Activated naive CD8-positive, alpha-beta T cell treated with anti-CD3 and anti-CD28 coated beads, Interleukin-2, amount 50 U/mL, for 24 hours (primary cell): ENCODE results near the gene RIMBP3B.
A peak's percentile ranks its signal among the peaks of the same experiment; 100 is the strongest.
"Not testable (repeated sequence)": the region's sequence is repeated elsewhere in the genome, so short reads cannot be mapped to it uniquely, and the experiment has no call there.

Source experiments
- ATAC-seq: fragments of 150-1000 bp; cut with Tn5 transposase; one replicate; pipeline ENCODE4 v1.10.0; 2021
- DNase-seq: peaks from one replicate; pipeline ENCODE4 v3.0.0; 2021
- H3K27ac Mint-ChIP-seq: one replicate; pipeline ENCODE4 v1.8.0; 2021; ENCODE audit warnings: mild to moderate bottlenecking, mixed read lengths
- H3K27me3 Mint-ChIP-seq: one replicate; pipeline ENCODE4 v1.8.0; 2021; ENCODE audit warnings: mixed read lengths
- H3K36me3 Mint-ChIP-seq: one replicate; pipeline ENCODE4 v1.8.0; 2021; ENCODE audit warnings: low read depth, mixed read lengths
- H3K4me1 Mint-ChIP-seq: one replicate; pipeline ENCODE4 v1.8.0; 2021; ENCODE audit warnings: mixed read lengths
- H3K4me3 Mint-ChIP-seq: one replicate; pipeline ENCODE4 v1.8.0; 2021; ENCODE audit warnings: mild to moderate bottlenecking, moderate library complexity, mixed read lengths
- H3K9me3 Mint-ChIP-seq: one replicate; pipeline ENCODE4 v1.8.0; 2021; ENCODE audit warnings: mixed read lengths

RIMBP3B gene

GRCh38 chr22:21394613-21395012 lies 11.1 kb downstream of the RIMBP3B start:
- H3K9me3 Mint-ChIP-seq, H3K36me3 Mint-ChIP-seq, H3K4me1 Mint-ChIP-seq, H3K4me3 Mint-ChIP-seq, H3K27ac Mint-ChIP-seq, ATAC-seq, H3K27me3 Mint-ChIP-seq, DNase-seq: not testable (repeated sequence)

DNA sequence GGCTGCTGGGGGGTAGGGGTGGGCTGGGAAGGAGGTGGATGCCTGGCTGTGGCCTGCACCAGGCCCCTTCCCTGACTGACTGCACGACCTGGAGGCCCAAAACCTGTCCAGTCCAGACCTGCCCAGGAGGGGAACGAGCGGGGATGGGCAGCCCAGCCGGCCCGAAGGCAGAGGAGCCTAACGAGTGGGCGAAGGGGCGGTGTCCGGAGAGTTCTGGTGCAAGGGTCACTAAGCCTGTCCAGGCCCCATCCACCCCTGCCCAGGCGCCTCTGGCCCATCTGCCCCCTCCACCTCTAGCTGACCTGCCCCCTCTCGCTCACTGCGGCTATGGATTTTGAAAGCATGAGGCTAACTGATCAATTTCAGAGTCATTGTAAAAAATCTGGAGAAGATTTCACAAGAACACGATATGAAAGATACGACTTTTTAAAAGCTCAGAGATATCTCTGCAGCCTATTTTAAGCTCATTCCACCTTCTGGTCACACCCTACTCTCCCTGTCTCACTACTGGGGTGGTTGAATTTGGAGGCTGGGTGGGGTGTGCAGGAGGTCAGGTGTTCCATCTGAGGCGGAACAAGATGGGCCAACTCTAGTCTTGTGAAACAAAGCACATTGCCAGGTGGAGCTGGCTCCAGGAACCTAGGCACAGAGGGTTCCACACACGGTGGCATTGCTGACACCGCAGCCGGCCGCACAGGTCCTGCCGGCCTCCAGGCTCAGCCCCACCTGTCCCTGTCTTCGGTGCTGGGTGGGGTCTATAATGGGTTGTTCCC lies 17.8 kb downstream of the RIMBP3B start:
- not testable (repeated sequence) for H3K27me3 Mint-ChIP-seq, H3K9me3 Mint-ChIP-seq, H3K4me3 Mint-ChIP-seq, ATAC-seq, DNase-seq, H3K27ac Mint-ChIP-seq, H3K36me3 Mint-ChIP-seq, H3K4me1 Mint-ChIP-seq

DNA sequence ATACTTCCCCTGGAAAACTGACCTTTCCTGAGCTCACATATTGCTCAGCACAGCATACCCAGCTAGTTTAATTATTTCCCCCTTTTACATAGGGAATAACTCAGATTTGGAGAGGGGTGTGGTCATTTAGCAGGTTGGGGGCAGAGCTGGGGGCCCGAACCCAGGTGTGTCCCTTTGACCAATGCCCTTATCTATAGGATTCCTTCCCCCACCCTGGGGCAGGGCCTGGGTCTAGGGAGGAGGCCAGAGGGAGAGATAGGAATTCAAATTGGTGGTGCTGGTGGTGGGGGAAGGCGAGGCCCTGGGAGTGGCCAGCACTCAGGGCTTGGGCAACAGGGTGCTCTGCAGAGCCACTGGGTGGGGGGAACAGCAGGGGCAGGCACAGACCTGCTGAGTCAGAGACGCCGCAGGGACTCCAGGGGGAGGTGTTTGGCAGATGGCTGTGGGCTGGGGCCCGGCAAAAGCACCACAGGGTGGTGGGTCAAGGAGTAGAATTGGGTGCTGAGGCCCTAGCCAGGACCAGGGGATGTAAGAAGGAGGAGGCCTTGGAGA lies 19.3 kb downstream of the RIMBP3B start:
- H3K27ac Mint-ChIP-seq, H3K4me3 Mint-ChIP-seq, H3K4me1 Mint-ChIP-seq, H3K36me3 Mint-ChIP-seq, H3K9me3 Mint-ChIP-seq, ATAC-seq, DNase-seq, H3K27me3 Mint-ChIP-seq: not testable (repeated sequence)

- not testable (repeated sequence) for H3K27me3 Mint-ChIP-seq, ATAC-seq, H3K4me1 Mint-ChIP-seq, H3K4me3 Mint-ChIP-seq, H3K9me3 Mint-ChIP-seq, DNase-seq, H3K27ac Mint-ChIP-seq, H3K36me3 Mint-ChIP-seq
These were observed 23.6 kb downstream of the RIMBP3B start for GRCh38 chr22:21407139-21407538.

DNA sequence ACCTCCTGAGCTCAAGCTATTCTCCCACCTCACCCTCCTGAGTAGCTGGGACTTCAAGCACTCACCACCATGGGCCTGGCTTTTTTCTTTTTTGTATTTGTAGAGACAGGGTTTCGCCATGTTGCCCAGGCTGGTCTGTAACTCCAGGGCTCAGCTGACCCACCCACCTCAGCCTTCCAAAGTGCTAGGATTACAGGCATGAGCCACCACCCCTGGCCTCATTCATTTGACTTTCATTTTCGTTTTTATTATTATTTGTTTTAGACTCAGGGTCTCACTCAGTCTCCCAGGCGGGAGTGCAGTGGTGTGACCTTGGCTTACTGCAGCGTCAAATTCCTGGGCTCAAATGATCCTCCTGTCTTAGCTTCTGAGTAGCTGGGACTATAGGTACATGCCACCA lies 24.2 kb downstream of the RIMBP3B start:
- not testable (repeated sequence) for H3K4me3 Mint-ChIP-seq, H3K9me3 Mint-ChIP-seq, ATAC-seq, H3K27me3 Mint-ChIP-seq, H3K36me3 Mint-ChIP-seq, DNase-seq, H3K27ac Mint-ChIP-seq, H3K4me1 Mint-ChIP-seq

DNA sequence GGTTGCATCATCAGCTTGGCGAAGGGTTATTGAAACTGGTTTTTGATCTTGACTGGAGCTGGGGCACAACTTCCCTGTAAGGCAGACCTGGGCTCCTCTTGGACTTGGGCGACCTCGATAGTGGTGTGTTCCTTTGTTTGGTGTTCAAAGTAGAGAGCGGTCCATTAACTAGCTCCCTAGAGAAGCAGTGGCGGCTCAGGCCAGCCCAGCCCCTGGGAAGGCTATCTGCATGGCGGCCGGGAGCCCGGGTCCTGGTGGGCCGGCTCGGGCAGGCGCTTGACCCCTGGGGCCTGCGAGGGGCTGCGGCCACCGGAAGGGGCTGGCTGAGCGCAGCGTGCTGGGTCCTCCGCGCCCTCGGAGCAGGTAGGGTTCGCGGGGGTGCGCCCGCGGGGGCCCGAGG lies 32.8 kb downstream of the RIMBP3B start:
- not testable (repeated sequence) for ATAC-seq, H3K4me1 Mint-ChIP-seq, H3K4me3 Mint-ChIP-seq, H3K36me3 Mint-ChIP-seq, H3K27ac Mint-ChIP-seq, H3K27me3 Mint-ChIP-seq, H3K9me3 Mint-ChIP-seq, DNase-seq

DNA sequence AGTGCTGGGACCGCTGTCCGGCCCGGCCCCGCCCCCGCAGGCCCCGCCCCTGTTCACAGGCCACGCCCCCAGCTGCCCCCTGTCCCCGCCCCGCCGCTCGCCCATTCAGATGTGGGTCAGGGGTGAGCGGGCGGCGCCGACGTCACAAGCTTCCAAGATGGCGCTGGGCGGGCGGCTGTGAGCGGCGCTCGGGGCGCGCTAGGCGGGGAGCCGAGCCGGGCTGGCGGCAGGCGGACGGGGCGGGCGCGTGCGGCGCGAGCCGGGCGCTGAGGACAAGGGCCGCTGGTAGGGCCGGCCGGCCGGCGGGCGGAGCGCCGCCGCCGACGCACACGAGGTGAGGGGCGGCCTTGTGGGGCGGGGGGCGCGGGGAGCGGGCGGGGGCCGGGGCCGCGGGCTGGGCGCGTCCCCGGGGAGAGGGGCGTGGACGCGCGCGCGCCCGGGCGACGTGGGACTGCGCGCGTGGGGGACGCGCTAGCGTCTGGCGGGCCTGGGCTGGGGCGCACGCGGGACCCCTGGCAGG lies 33.7 kb downstream of the RIMBP3B start, which contains the start of gene HIC2:
TSS of gene HIC2 (plus strand) at position 145 of the 520 bp plus-strand sequence. CDS start 25,461 bp downstream, outside the sequence.
- not testable (repeated sequence) for H3K36me3 Mint-ChIP-seq, H3K4me1 Mint-ChIP-seq, H3K9me3 Mint-ChIP-seq, H3K27ac Mint-ChIP-seq, DNase-seq, H3K27me3 Mint-ChIP-seq
- H3K4me3 Mint-ChIP-seq = peak within 1 kb of the TSS; percentile 24
- peak; percentile 87 for ATAC-seq

- peak; percentile 20 for DNase-seq
- not testable (repeated sequence) for H3K27me3 Mint-ChIP-seq, H3K36me3 Mint-ChIP-seq, H3K9me3 Mint-ChIP-seq, H3K27ac Mint-ChIP-seq, H3K4me1 Mint-ChIP-seq
- peak overlapping the region; percentile 24 for H3K4me3 Mint-ChIP-seq
- peak; percentile 29 for ATAC-seq
These were observed 34.3 kb downstream of the RIMBP3B start for GRCh38 chr22:21417853-21418252.

DNA sequence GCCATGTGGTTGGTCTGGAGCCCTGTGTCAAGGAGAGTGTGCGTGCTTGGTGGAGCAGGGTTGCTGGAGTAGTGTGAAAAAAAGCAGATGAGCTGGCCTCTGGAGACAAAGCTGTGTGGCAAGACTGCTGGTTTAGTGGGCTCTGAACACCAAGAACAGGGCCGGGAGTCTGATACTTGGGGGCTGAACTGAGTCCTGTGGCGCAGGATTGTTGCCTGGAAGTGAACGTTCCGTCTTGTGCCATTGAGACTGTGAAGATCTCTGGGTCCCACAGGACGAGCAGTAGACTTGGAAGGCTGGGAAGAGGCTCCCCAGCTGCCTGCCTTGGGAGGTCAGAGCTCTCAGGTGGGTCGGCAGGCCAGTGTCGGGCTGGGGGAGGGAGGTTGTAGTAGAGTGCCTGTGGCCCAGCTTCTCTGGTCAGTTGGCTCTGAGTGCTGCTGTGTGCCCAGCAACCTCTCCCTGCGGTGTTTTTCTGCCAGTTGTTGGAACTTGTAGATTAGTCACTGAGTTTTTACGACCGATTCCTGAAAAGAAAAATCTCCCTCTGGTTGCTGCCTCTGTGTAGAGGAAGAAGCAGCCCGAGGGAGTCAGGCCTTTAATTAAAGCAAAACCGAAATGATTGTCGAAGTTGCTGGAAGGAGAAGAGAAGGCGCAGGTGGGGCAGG lies 35.6 kb downstream of the RIMBP3B start:
- not testable (repeated sequence) for H3K36me3 Mint-ChIP-seq, H3K27ac Mint-ChIP-seq, H3K4me3 Mint-ChIP-seq, ATAC-seq, H3K4me1 Mint-ChIP-seq, H3K27me3 Mint-ChIP-seq, DNase-seq, H3K9me3 Mint-ChIP-seq

GRCh38 chr22:21420180-21420763 lies 36.7 kb downstream of the RIMBP3B start:
- H3K9me3 Mint-ChIP-seq, H3K4me1 Mint-ChIP-seq, H3K27me3 Mint-ChIP-seq, DNase-seq, H3K27ac Mint-ChIP-seq, H3K4me3 Mint-ChIP-seq, H3K36me3 Mint-ChIP-seq: not testable (repeated sequence)
- peak; percentile 62 for ATAC-seq

GRCh38 chr22:21424084-21424709 lies 40.6 kb downstream of the RIMBP3B start:
- H3K27ac Mint-ChIP-seq, ATAC-seq, H3K9me3 Mint-ChIP-seq, H3K27me3 Mint-ChIP-seq, H3K4me1 Mint-ChIP-seq, H3K36me3 Mint-ChIP-seq, H3K4me3 Mint-ChIP-seq, DNase-seq: not testable (repeated sequence)

- H3K27me3 Mint-ChIP-seq, H3K36me3 Mint-ChIP-seq, H3K4me1 Mint-ChIP-seq, H3K9me3 Mint-ChIP-seq, H3K4me3 Mint-ChIP-seq, H3K27ac Mint-ChIP-seq, DNase-seq: not testable (repeated sequence)
- ATAC-seq = peak; percentile 93
These were observed 51.1 kb downstream of the RIMBP3B start for GRCh38 chr22:21434378-21435233.

- not testable (repeated sequence) for H3K27me3 Mint-ChIP-seq, H3K9me3 Mint-ChIP-seq, H3K36me3 Mint-ChIP-seq, H3K4me3 Mint-ChIP-seq, H3K27ac Mint-ChIP-seq, ATAC-seq, DNase-seq, H3K4me1 Mint-ChIP-seq
These were observed 52.7 kb downstream of the RIMBP3B start for GRCh38 chr22:21435998-21436810.
